Epithelial cell of proximal tubule (primary cell): ENCODE data around the gene DRC7. TPM values are rescaled to one million over a fixed set of nuclear protein-coding genes. Genes with fewer than 3 reads are reported as not detected.

Experiments used
- DNase-seq: peaks from one replicate; pipeline ENCODE4 v3.0.0-alpha.2; 2011; ENCODE audit warnings: low read depth
- H3K4me3 ChIP-seq: 2 replicates; pipeline ENCODE4 v1.5.1; 2011; ENCODE audit warnings: low read depth, mild to moderate bottlenecking, low read length
- CTCF ChIP-seq: conservative IDR thresholded peaks from 2 replicates; pipeline ENCODE4 v1.5.1; 2012; ENCODE audit warnings: low read depth, mild to moderate bottlenecking, low read length
- total RNA-seq: library from RNA; depleted of rRNA; stranded (reverse); fragments of >200 nt; gene quantifications from 2 replicates; pipeline ENCODE4 v1.2.3, GENCODE V29; 2015

DRC7 gene
- total RNA-seq, 1 donor from 2014 or later = not detected

GRCh38 chr16:57748596-57748995 lies 54.0 kb downstream of the DRC7 start:
- no peak overlapping the region for H3K4me3 ChIP-seq
- no peak for DNase-seq
- TF ChIP-seq CTCF = no peak

GRCh38 chr16:57749101-57749692 lies 54.6 kb downstream of the DRC7 start:
- DNase-seq = no peak
- no peak overlapping the region for H3K4me3 ChIP-seq
- no peak for TF ChIP-seq CTCF

GRCh38 chr16:57749856-57750452 lies 55.3 kb downstream of the DRC7 start:
- TF ChIP-seq CTCF = no peak
- DNase-seq = no peak
- H3K4me3 ChIP-seq = no peak overlapping the region

GRCh38 chr16:57750796-57751538 lies 56.4 kb downstream of the DRC7 start:
- no peak for DNase-seq
- TF ChIP-seq CTCF = no peak
- H3K4me3 ChIP-seq = no peak overlapping the region

GRCh38 chr16:57751539-57752202 lies 57.1 kb downstream of the DRC7 start:
- DNase-seq = no peak
- no peak for TF ChIP-seq CTCF
- no peak overlapping the region for H3K4me3 ChIP-seq

- H3K4me3 ChIP-seq = no peak overlapping the region
- no peak for DNase-seq
- no peak for TF ChIP-seq CTCF
These were observed 57.6 kb downstream of the DRC7 start for GRCh38 chr16:57752203-57752580.
